ENCODE measurements around the gene CDK2AP2.

- TF ChIP-seq CTCF (conservative IDR thresholded peaks at IDR 0.05; ENCODE audit: low read length) = no peak
- TF ChIP-seq EZH2phosphoT487 (IDR thresholded peaks at IDR 0.05; ENCODE audit: borderline replicate concordance) = no peak
Observed at GRCh38 chr11:67502328-67502979, 5.5 kb downstream of the CDK2AP2 start.

Measured in Loucy (cell line).